NB4 (cell line): ENCODE measurements around the gene CAST.

Experiments used
- MYC ChIP-seq: IDR thresholded peaks from 2 replicates; pipeline ENCODE4 v1.6.1; 2011; ENCODE audit warnings: low read depth, low read length
- POLR2A ChIP-seq: IDR thresholded peaks from 2 replicates; pipeline ENCODE4 v1.6.1; 2011; ENCODE audit warnings: mild to moderate bottlenecking; ENCODE audit not compliant: insufficient read length; ENCODE audit errors: extremely low read depth
- TF ChIP-seq, protein P1 (sequence below): IDR thresholded peaks from one replicate; pipeline ENCODE4 v1.5.1; 2012; ENCODE audit warnings: low read depth, low read length

DNA sequence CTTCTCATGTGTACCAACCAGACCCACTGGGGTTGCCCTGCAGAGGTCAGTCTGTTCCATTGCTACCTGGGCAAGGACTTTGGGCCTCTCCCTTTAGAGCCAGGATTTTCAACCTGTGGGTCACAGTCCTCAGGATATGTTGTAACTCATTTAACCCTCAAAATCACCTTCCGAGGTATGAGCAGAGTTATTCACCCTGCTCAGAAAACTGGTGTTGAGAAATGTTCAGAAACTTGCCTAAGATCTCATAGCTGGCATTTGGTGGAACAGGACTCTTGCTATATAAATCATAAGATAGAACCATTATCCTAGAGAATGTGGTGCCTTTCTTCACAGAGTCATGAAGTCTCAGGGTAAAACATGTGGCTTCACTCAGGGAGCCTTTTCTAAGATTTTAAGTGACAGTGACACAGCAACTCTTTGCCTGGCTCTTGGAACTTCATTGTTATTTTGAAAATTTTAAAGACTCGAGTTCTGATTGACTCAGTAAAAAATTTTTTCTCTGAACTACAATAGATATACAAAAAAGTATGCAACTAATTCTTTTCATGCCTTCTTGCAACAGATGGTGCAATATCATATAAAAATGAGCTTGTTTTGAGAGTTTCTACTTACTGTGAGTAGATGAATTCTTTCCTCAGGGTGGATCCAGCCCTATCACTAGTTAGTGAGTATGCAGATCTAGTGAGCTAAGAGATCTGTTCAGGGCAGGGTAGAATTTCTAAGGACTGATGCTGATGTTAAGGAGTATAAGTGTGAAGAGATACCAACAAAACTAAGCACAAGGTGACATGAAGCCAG is 29.5 kb downstream of the CAST start:
- TF ChIP-seq POLR2A (no peak), MYC (no peak)
- TF ChIP-seq, protein P1, sequence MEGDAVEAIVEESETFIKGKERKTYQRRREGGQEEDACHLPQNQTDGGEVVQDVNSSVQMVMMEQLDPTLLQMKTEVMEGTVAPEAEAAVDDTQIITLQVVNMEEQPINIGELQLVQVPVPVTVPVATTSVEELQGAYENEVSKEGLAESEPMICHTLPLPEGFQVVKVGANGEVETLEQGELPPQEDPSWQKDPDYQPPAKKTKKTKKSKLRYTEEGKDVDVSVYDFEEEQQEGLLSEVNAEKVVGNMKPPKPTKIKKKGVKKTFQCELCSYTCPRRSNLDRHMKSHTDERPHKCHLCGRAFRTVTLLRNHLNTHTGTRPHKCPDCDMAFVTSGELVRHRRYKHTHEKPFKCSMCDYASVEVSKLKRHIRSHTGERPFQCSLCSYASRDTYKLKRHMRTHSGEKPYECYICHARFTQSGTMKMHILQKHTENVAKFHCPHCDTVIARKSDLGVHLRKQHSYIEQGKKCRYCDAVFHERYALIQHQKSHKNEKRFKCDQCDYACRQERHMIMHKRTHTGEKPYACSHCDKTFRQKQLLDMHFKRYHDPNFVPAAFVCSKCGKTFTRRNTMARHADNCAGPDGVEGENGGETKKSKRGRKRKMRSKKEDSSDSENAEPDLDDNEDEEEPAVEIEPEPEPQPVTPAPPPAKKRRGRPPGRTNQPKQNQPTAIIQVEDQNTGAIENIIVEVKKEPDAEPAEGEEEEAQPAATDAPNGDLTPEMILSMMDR: no peak
